K562 (cell line): ENCODE data around the gene TBC1D7.

Experiments
- ARID2 ChIP-seq: fragments of 450-650 bp; IDR thresholded peaks from 2 replicates; pipeline ENCODE4 v1.6.1; 2017; ENCODE audit warnings: antibody characterized with exemption, mild to moderate bottlenecking
- CEBPB ChIP-seq: fragments of 450-650 bp; IDR thresholded peaks from 2 replicates; pipeline ENCODE4 v1.6.1; 2016; ENCODE audit warnings: missing genetic modification characterization, missing compliant biosample characterization
- CTCF ChIP-seq, 3 experiments: IDR thresholded peaks in 2 of 3; conservative IDR thresholded peaks in 1 of 3; 2 replicates each; pipeline ENCODE4 v1.5.1; 2011 to 2012; ENCODE audit warnings: low read length in 3 of 3, mild to moderate bottlenecking in 3 of 3, control low read depth in 2 of 3, improper control_type of control experiment in 1 of 3, inconsistent platforms in 1 of 3, low read depth in 1 of 3, mixed read lengths in 1 of 3, moderate library complexity in 1 of 3; ENCODE audit not compliant: insufficient read depth in 2 of 3
- FOXP1 ChIP-seq: sonication (generic); formaldehyde crosslinking; IDR thresholded peaks from 2 replicates; pipeline ENCODE4 v1.8.0; 2022; ENCODE audit warnings: mild to moderate bottlenecking, missing genetic modification reagents
- HDAC6 ChIP-seq: IDR thresholded peaks from 2 replicates; pipeline ENCODE4 v1.6.1; 2012; ENCODE audit warnings: low read depth, mild to moderate bottlenecking, control low read depth, inconsistent platforms, low read length, moderate library complexity
- NCOR1 ChIP-seq: fragments of 450-650 bp; IDR thresholded peaks from 2 replicates; pipeline ENCODE4 v1.6.1; 2016; ENCODE audit warnings: mild to moderate bottlenecking, moderate library complexity
- POLR2A ChIP-seq: fragments of 450-650 bp; conservative IDR thresholded peaks from 2 replicates; pipeline ENCODE4 v1.6.1; 2016
- POLR2AphosphoS5 ChIP-seq: IDR thresholded peaks from 2 replicates; pipeline ENCODE4 v1.6.1; 2011; ENCODE audit warnings: mild to moderate bottlenecking, low read depth, low read length, moderate library complexity; ENCODE audit not compliant: control insufficient read depth, insufficient read depth
- TAL1 ChIP-seq: fragments of 450-650 bp; IDR thresholded peaks from 2 replicates; pipeline ENCODE4 v1.6.1; 2016; ENCODE audit warnings: mild to moderate bottlenecking
- TCF7L2 ChIP-seq: fragments of 150-350 bp; IDR thresholded peaks from 2 replicates; pipeline ENCODE4 v1.6.1; 2016; ENCODE audit warnings: low read depth, mild to moderate bottlenecking, low read length, moderate library complexity
- UBTF ChIP-seq, 2 experiments: IDR thresholded peaks; 2 replicates each; pipeline ENCODE4 v1.6.1; 2012; ENCODE audit warnings: improper control_type of control experiment in 2 of 2, low read depth in 2 of 2, low read length in 2 of 2, borderline replicate concordance in 1 of 2
- USF2 ChIP-seq: sonication (generic); formaldehyde crosslinking; IDR thresholded peaks from 2 replicates; pipeline ENCODE4 v1.5.0; 2020; ENCODE audit warnings: missing genetic modification reagents
- TF ChIP-seq, protein P1 (sequence below): fragments of 450-650 bp; formaldehyde crosslinking; IDR thresholded peaks from 2 replicates; pipeline ENCODE4 v1.4.0; 2020; ENCODE audit warnings: mild to moderate bottlenecking, moderate library complexity

DNA sequence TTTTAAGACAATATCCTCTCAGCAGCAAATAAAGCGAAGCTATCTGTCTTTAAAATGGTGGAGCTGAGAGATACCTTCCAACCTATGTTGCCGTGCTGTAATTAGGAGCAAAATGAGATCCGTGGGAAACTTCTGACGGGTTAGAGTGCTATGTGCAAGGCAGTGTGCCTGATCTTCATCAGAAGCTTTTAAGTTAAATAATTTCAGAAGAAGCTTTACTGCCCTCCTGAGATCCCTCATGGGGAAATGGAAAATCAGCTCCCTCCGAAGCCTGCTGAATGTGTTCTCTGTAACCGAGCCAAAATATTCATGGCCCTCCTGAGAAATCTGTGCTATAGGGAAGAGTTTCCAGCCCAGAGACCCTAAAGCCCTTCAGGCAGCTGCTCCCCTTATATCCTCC lies 43.7 kb upstream of the TBC1D7 start:
- TF ChIP-seq TCF7L2 (no peak), FOXP1 (CRISPR knock-in tag) (no peak), CTCF (IDR thresholded peaks at IDR 0.05 in 2 of 3, conservative IDR thresholded peaks at IDR 0.05 in 1 of 3; ENCODE audit: insufficient read depth in 2 of 3, low read depth in 1 of 3, low read length in 3 of 3) (no peak), POLR2A (no peak), USF2 (CRISPR knock-in tag) (no peak), CEBPB (tag) (no peak), ARID2 (no peak), POLR2AphosphoS5 (no peak), UBTF (IDR thresholded peaks at IDR 0.05; ENCODE audit: borderline replicate concordance in 1 of 2, low read depth in 2 of 2, low read length in 2 of 2) (no peak), TAL1 (no peak), NCOR1 (no peak), HDAC6 (no peak)
- TF ChIP-seq, protein P1, sequence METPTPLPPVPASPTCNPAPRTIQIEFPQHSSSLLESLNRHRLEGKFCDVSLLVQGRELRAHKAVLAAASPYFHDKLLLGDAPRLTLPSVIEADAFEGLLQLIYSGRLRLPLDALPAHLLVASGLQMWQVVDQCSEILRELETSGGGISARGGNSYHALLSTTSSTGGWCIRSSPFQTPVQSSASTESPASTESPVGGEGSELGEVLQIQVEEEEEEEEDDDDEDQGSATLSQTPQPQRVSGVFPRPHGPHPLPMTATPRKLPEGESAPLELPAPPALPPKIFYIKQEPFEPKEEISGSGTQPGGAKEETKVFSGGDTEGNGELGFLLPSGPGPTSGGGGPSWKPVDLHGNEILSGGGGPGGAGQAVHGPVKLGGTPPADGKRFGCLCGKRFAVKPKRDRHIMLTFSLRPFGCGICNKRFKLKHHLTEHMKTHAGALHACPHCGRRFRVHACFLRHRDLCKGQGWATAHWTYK (CRISPR knock-in tag), result no peak
